ENCODE results near the gene TMEM72. TPM values are rescaled to one million over a fixed set of nuclear protein-coding genes. Genes with fewer than 3 reads are reported as not detected.
"Not testable (repeated sequence)": the region's sequence is repeated elsewhere in the genome, so short reads cannot be mapped to it uniquely, and the experiment has no call there.

Gene TMEM72
- total RNA-seq = not detected

DNA sequence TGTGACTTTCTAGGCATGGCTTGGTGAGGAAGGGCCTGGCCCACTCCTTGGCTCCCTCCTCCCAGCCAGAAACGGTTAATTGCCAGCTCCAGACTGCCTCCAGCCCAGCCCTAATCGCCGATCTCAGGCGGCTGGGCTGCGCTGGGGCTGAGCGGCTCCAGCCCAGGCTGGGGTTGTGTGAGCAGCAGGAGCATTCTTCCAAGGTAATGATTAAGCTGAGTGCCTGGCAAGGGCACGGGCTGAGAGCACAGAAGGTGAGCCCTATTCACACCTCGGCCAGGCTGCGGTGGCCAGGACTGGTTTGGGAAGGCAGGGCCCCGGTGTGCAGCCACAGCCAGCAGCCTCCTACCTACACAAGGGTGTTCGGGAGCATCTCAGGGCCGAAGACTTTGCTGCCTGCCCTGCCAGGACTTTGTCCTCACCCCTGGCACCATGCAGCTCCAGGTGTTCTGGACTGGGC is at the start of gene TMEM72:
TMEM72 (plus strand) TSS at position 257 of the 460 bp plus-strand sequence; CDS start at position 433, 176 bp downstream.
- Mint-ChIP-seq H3K27ac (no peak within 1 kb of the TSS), H3K36me3 (no peaks in the 10 kb centered on the region), H3K9me3 (no peaks in the 10 kb centered on the region)
- ATAC-seq (no peak), DNase-seq (ENCODE audit: low spot score in 2 of 2) (no peak)

- ATAC-seq = no peak
- no peaks in the 10 kb centered on the region for H3K9me3 Mint-ChIP-seq
- peaks cover 0 to 8% of the 10 kb centered on the region in 2 donors for H3K36me3 Mint-ChIP-seq
- DNase-seq (ENCODE audit: low spot score in 2 of 2) = no peak
- peak overlapping the region in 1 of 2 donors; percentile 19 for H3K27ac Mint-ChIP-seq
Measured at GRCh38 chr10:44862006-44862751, 49.0 kb upstream of the TMEM72 start.

GRCh38 chr10:44862924-44863323 is 48.2 kb upstream of the TMEM72 start:
- ATAC-seq = no peak
- Mint-ChIP-seq H3K36me3 (peaks cover 0 to 8% of the 10 kb centered on the region in 2 donors), H3K9me3 (no peaks in the 10 kb centered on the region)

GRCh38 chr10:44863344-44864047 is 47.6 kb upstream of the TMEM72 start:
- H3K36me3 Mint-ChIP-seq = peaks cover 0 to 8% of the 10 kb centered on the region in 2 donors
- no peak overlapping the region for H3K27ac Mint-ChIP-seq
- H3K9me3 Mint-ChIP-seq = no peaks in the 10 kb centered on the region
- ATAC-seq (no peak), DNase-seq (ENCODE audit: low spot score in 2 of 2) (no peak)

More at GRCh38 chr10:44862924-44863323, 48.2 kb upstream of the TMEM72 start:
- no peak for DNase-seq (ENCODE audit: low spot score in 2 of 2)
- H3K27ac Mint-ChIP-seq = no peak overlapping the region

- Mint-ChIP-seq H3K27ac (no peak overlapping the region), H3K36me3 (peaks cover 0 to 8% of the 10 kb centered on the region in 2 donors), H3K9me3 (no peaks in the 10 kb centered on the region)
- no peak for DNase-seq (ENCODE audit: low spot score in 2 of 2)
- ATAC-seq = peak; percentile 36 to 53
Measured at GRCh38 chr10:44864051-44864450, 47.1 kb upstream of the TMEM72 start.

DNA sequence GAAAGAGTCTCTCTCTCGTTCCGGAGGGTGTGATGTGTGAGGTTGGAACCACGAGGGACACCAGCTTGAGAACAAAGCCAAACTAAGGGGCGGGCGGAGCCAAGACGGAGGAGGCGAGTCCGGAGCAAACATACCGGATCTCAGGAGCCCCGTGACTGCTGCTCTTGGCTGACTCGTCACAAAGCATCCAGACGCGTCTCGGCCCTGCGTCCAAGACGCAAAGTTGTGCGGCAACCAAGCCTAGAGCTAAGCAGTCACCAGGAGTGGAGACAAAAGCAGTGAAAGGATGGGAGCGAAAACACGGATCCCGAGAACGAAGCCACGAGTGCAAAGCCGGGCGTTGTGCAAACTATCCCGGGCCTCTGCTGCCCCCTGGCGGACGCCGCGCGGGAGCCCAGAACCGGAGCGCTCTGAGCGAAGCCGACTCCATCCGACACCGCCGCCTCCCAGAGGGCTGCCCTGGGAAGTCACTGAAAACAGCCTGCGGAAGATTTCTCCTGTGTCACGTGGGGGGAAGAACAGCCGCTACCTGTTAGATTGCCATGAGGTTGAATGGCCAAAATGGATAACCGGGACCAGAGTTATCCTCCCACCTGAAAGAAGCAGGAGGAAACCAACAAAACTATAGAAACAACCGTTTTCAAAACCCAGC is 46.4 kb upstream of the TMEM72 start:
- DNase-seq (ENCODE audit: low spot score in 2 of 2) (peak; percentile 78 to 93), ATAC-seq (peak; percentile 88 to 89)
- Mint-ChIP-seq H3K9me3 (no peaks in the 10 kb centered on the region), H3K27ac (peak overlapping the region in 1 of 2 donors; percentile 47), H3K36me3 (peaks cover 0 to 8% of the 10 kb centered on the region in 2 donors)

DNA sequence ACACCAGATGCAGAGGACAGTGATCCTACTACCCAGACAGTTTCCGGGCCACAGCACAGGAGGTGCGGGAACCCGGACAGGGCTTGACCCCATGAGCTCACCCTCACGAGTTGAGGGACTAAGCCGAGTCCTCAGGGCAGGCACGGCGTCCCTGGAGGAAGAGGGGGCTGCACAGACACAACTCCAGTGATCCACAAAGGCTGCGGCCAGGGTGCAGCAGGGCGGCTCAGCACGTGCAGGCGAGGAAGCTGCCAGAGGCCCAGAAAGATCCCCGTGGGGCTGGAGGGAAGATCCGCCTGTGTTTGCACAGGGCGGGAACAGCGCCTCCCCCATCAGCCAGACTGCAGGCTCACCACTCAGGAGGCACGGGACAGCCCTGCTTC is 45.9 kb upstream of the TMEM72 start:
- DNase-seq (ENCODE audit: low spot score in 2 of 2) = no peak
- no peaks in the 10 kb centered on the region for H3K9me3 Mint-ChIP-seq
- no peak for ATAC-seq
- peaks cover 0 to 8% of the 10 kb centered on the region in 2 donors for H3K36me3 Mint-ChIP-seq
- peak overlapping the region in 1 of 2 donors; percentile 47 for H3K27ac Mint-ChIP-seq

GRCh38 chr10:44866367-44866766 is 44.8 kb upstream of the TMEM72 start:
- not testable (repeated sequence) for H3K9me3 Mint-ChIP-seq; ATAC-seq; H3K27ac Mint-ChIP-seq; H3K36me3 Mint-ChIP-seq; DNase-seq (ENCODE audit: low spot score in 2 of 2)

DNA sequence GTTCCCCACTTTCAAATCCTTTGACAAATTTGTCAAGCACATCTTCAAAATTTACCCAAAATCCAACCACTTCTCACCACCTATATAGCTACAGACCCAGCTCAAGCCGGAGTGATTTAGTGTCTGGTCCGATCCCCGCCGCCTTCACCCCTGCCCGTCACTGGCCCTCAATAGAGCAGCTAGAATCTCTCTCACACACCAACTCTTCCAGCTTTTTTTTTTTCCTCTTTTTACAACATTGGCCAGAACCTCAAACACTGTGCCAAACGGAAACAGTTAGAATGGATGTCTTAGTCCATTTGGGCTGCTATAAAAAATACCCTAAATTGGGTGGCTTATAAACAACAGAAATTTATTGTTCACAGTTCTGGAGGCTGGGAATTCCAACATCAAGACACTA is 41.1 kb upstream of the TMEM72 start:
- DNase-seq (ENCODE audit: low spot score in 2 of 2) (no peak), ATAC-seq (no peak)
- Mint-ChIP-seq H3K9me3 (no peaks in the 10 kb centered on the region), H3K27ac (no peak overlapping the region), H3K36me3 (no peaks in the 10 kb centered on the region)

GRCh38 chr10:44873160-44873559 is 38.0 kb upstream of the TMEM72 start:
- no peak for DNase-seq (ENCODE audit: low spot score in 2 of 2)
- Mint-ChIP-seq H3K27ac (no peak overlapping the region), H3K36me3 (no peaks in the 10 kb centered on the region), H3K9me3 (no peaks in the 10 kb centered on the region)
- no peak for ATAC-seq

DNA sequence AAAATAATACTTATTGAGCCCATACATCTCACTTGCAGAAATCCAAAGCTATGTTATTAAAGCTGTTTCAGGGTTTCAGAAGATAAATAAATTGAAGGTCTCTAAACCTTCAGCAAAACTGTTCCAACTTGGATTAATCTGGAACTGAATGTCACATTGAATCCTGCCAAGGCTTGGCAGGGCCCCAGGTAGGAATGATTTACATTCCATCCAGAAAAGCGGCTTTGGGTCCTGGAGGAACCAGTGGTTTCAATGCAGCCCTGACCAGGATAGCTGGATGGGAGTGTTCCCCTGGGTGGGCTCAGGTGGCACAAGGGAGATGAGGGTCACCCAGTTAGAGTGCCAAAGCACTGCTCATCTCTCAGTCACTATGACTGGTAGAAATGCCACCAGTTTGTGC is 37.0 kb upstream of the TMEM72 start:
- Mint-ChIP-seq H3K27ac (no peak overlapping the region), H3K9me3 (no peaks in the 10 kb centered on the region), H3K36me3 (no peaks in the 10 kb centered on the region)
- ATAC-seq (no peak), DNase-seq (ENCODE audit: low spot score in 2 of 2) (no peak)

GRCh38 chr10:44878706-44879530 is 32.2 kb upstream of the TMEM72 start:
- H3K27ac Mint-ChIP-seq = peak overlapping the region; percentile 65 to 69
- ATAC-seq = peak; percentile 93 to 94
- H3K36me3 Mint-ChIP-seq = no peaks in the 10 kb centered on the region

DNA sequence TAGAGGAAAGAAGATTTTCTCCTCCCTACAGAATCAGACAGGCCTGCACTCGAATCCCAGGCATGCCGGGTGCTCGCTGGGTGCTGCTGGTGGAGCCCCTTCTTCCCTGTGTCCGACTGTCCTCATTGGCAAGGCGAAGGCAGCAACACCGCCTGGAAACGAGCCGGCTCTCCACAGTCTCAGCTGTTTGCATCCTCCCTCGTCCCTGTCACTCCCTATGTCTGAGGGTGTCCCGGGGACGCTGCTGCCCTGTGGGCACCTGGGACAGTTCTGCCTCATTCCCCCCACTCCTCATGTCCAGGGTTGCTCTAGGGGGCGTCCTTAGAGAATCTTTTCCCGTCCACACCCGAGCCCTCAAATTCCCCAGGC is 31.6 kb upstream of the TMEM72 start:
- no peaks in the 10 kb centered on the region for H3K9me3 Mint-ChIP-seq
- ATAC-seq (no peak), DNase-seq (ENCODE audit: low spot score in 2 of 2) (no peak)
- peak overlapping the region; percentile 65 to 69 for H3K27ac Mint-ChIP-seq
- no peaks in the 10 kb centered on the region for H3K36me3 Mint-ChIP-seq

More at GRCh38 chr10:44878706-44879530, 32.2 kb upstream of the TMEM72 start:
- DNase-seq (ENCODE audit: low spot score in 2 of 2) = peak; percentile 76 to 82
- H3K9me3 Mint-ChIP-seq = no peaks in the 10 kb centered on the region

GRCh38 chr10:44880090-44880715 is 30.9 kb upstream of the TMEM72 start:
- ATAC-seq (no peak), DNase-seq (ENCODE audit: low spot score in 2 of 2) (no peak)
- no peak overlapping the region for H3K27ac Mint-ChIP-seq
- H3K9me3 Mint-ChIP-seq = no peaks in the 10 kb centered on the region
- H3K36me3 Mint-ChIP-seq = no peaks in the 10 kb centered on the region

GRCh38 chr10:44881649-44882048 is 29.5 kb upstream of the TMEM72 start:
- no peak for DNase-seq (ENCODE audit: low spot score in 2 of 2)
- ATAC-seq = no peak
- Mint-ChIP-seq H3K27ac (no peak overlapping the region), H3K9me3 (no peaks in the 10 kb centered on the region), H3K36me3 (no peaks in the 10 kb centered on the region)

- ATAC-seq (no peak), DNase-seq (ENCODE audit: low spot score in 2 of 2) (no peak)
- no peaks in the 10 kb centered on the region for H3K9me3 Mint-ChIP-seq
- no peak overlapping the region for H3K27ac Mint-ChIP-seq
- H3K36me3 Mint-ChIP-seq = no peaks in the 10 kb centered on the region
Measured at GRCh38 chr10:44882166-44882720, 28.9 kb upstream of the TMEM72 start.

Measured in activated naive CD4-positive, alpha-beta T cell treated with anti-CD3 and anti-CD28 coated beads, Interleukin-2, amount 50 U/mL, for 72 hours (primary cell).